Fibroblast of the conjunctiva (primary cell): ENCODE data around the gene PGRMC2.
A peak's percentile ranks its signal among the peaks of the same experiment; 100 is the strongest.
"Not testable (repeated sequence)": the region's sequence is repeated elsewhere in the genome, so short reads cannot be mapped to it uniquely, and the experiment has no call there.

Experiments used
- DNase-seq: peaks from one replicate; pipeline ENCODE4 v3.0.0-alpha.2; 2010; ENCODE audit warnings: low read depth

Gene PGRMC2

DNA sequence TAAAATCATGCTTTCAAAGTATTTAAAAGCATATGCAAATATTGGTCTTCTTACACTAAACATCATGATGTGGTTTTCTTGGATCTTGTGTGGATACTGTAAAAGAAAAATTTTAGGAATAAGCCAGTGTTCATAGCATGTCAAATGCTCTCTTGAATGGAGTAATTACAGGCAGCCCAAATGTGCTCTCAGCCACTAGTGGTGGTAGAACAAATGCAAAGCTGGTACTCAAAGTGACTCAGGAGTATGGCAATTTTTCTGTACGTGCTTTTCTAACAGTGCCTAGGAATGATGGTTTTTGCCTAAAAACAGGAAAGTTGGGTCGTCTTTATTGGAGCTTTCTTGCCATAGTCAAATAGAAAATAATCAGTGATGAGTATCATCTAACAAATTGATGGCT lies 19.9 kb downstream of the PGRMC2 start:
- DNase-seq, result no peak

DNA sequence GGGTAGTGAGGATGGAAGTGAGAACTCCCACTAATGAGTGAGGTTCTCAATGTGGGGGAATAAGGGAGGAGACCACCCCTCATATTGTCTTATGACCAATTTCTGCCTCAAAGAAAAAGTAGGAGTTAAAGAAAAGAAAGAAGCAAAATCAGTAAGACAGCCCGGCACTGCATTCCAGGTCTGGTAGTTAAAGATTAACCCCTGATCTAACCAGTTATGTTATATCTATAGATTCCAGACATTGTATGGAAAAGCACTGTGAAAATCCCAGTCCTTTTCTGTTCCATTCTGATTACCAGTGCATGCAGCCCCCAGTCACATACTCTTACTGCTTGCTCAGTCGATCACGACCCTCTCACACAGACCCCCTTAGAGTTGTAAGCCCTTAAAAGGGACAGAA lies 20.4 kb downstream of the PGRMC2 start:
- not testable (repeated sequence) for DNase-seq

DNA sequence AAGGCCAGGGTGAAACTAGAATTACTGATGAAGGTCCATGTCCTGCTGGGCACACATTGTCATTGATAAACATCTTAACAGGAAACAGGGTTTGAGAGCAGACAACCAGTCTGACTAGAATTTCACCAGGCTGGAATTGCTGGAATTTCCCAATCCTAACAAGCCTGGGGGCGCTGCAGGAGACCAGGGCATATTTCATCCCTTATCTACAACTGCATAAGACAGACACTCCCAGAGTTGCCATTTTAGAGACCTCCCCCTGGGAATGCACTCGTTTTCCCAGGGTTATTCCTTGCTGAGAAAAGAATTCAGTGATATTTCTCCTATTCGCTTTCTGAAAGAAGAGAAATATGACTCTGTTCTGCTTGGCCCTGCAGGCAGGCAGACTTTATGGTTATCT lies 22.1 kb downstream of the PGRMC2 start:
- not testable (repeated sequence) for DNase-seq

DNA sequence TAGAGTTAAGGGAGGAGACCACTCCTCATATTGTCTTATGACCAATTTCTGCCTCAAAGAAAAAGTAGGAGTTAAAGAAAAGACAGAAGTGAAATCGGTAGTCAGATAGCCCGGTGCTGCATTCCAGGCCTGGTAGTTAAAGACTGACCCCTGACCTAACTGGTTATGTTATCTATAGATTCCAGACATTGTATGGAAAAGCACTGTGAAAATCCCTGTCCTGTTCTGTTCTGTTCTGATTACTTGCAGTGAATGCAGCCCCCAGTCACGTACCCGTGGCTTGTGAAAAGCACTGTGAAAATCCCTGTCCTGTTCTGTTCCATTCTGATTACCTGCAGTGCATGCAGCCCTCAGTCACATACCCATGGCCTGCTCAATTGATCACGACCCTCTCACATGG lies 27.7 kb downstream of the PGRMC2 start:
- DNase-seq, result not testable (repeated sequence)

DNA sequence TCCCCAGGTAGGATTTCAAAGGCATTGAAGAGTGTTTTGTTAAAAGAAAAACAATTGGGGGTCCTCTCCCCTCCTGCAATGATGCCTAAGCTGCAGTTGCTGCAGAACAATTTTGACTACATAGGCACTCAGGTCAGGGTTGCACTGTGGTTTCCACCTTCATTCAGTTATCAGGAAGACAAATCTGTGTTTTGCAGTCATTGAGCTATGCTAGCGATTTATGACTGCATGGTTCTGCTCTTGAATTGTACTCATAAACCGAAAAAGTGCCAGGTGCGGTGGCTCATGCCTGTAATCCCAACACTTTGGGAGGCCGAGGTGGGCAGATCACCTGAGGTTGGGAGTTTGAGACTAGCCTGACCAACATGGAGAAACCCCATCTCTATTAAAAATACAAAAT lies 29.4 kb downstream of the PGRMC2 start:
- not testable (repeated sequence) for DNase-seq

DNA sequence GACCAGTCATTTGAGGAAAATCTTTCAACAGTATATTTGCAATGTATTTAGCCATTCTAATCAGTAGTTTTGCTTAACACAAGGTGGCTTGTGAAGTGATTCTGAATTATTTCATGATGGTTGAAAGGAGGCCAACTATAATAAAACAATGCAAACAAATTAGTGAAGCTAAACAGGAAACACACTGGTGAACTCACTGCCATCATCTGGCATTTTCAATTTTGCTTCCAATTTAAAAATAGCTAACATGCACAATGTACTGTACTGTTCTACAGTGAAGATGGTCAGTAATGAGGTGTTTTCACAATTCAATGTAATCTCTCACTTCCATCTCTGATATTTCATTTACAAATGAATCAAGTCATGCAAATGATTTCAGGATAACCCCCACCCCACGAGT lies 31.1 kb downstream of the PGRMC2 start:
- no peak for DNase-seq

DNA sequence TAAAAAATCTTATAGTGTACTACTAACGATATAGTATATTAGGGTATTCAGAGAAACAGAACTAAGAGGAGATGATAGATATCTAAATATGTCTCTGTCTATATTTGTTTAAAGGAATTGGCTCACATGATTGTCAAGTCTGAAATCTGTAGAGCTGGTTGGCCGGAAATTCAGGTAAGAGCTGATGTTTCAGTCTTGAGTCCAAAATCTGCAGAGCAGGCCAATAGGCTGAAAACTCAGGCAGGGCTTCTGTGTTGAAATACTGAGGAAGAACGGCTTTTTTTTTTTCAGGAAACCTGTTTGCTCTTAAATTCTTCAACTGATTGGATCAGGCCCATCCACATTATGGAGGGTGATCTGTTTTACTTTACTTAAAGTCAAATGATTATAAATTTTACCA lies 31.7 kb downstream of the PGRMC2 start:
- DNase-seq, result no peak

DNA sequence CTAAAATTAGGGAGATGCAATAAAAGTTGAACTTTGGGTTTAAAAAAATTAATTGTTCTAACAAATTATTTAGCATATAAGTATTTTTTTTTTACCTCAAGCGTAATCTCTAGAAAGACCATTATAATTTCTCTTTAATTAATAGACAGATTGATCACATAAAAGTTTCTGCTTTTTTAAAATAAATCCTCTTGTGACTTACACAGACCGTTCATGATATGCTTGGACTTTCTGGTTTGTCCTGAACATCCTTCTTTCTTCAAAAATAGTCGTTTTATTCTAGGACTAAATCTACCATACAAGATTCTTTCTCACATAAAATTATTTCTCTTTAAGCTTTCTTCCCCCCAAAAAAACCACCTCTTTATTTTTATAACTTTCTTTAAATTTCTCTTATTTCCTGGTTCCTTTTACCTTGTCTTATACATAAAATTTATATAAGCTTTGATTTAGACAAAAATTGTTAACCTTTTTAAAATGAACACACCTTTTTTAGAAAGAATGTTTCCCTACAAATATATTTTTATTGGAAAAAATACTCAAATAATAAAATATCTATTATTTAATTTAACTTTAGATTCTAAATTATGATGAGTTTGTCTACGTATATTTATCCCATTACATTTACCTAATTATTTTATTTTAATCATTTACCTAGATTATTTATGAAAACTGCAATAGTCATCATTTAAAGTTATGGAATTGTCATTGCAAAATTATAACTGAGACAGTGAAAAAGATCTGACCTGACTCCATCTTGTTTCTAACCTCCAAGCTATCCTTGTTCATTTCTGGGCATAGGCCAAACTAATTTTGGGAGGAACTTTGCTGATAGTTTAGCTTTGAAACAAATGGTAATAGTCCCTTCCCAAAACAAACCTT lies 37.6 kb downstream of the PGRMC2 start:
- DNase-seq, result no peak

DNA sequence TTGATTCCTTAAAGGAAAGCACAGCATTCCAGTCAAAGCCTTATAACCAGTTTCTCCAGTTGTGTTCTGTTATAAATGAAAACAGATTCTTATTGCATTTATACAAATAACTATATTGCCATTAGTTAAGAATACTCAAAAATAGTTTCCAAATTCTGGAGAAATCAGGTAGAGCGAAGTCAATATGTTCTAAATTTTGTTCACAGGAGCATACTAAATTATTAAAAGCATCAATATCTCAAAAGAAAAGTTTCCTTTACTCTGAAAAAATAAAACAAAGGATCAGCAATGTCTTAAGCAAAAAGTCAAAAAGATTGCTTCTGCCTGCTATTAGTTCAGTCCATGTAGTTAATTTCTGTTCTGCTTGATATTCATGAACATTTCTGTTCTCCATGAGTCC lies 39.7 kb downstream of the PGRMC2 start:
- no peak for DNase-seq

DNA sequence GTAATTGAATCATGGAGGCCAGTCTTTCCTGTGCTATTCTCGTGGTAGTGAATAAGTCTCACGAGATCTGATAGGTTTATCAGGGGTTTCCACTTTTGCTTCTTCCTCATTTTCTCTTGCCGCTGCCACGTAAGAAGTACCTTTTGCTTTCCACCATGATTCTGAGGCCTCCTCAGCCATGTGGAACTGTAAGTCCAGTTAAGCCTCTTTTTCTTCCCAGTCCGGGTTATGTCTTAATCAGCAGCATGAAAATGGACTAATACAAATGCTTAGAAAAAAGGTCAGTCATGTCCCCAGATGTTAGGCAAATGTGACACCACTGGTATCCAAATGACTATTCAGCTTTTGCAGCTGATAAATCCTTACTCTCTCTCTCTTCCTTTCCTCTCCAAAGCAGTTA lies 42.2 kb downstream of the PGRMC2 start:
- not testable (repeated sequence) for DNase-seq

DNA sequence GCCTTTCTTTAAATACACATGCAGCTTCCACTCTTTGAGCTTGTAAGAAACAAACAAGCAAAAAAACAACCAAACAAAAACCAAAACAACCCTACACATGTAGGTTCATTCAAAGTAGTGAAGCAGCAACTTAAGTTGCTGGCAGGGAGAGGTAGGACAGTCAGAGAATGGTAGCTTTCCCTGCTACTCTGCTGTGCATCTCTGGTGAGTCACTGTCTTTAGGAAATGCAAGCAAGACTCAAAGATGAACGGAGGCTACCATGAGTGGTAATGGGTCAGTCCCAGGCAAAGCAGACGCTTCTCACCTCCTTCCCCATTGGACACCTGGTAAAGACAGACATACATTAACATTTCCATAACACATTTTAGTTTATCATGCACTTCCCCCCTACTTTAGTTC lies 43.2 kb downstream of the PGRMC2 start:
- no peak for DNase-seq

DNA sequence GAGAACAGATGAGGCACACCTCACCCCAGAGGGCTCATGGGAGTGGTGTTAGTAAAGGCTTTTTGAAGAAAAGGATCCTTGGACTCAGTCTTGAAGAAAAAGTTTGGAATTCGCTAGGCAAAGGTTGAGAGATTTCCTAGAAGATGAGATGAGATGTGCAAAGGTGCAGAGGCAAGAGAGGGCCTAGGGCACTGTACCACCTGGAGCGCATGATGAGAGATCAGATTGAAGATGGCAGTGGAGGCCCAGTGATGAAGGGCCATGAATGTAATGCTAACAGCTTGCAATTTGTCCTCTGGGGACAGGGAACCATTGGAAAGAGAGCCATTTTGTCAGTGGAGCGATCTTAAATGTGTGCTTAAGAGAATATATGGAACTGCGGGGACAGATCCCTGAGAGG lies 45.0 kb downstream of the PGRMC2 start:
- no peak for DNase-seq

DNA sequence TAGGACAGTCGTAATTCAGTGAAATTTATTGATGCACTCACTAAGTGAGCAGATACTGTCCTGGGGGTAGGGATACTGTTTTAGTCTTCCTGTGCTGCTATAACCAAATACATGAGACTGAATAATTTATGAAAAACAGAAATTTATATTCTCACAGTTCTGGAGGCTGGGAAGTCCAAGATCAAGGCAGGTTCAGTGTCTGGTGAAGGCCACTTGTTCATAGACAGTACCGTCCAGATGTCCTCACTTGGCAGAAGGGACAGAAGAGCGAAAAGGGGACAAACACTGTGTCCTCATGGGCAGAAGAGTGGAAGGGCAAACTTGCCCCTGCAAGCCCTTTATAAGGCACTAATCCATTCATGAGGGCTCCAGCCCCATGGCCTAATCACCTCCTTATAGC lies 45.6 kb downstream of the PGRMC2 start:
- no peak for DNase-seq

DNA sequence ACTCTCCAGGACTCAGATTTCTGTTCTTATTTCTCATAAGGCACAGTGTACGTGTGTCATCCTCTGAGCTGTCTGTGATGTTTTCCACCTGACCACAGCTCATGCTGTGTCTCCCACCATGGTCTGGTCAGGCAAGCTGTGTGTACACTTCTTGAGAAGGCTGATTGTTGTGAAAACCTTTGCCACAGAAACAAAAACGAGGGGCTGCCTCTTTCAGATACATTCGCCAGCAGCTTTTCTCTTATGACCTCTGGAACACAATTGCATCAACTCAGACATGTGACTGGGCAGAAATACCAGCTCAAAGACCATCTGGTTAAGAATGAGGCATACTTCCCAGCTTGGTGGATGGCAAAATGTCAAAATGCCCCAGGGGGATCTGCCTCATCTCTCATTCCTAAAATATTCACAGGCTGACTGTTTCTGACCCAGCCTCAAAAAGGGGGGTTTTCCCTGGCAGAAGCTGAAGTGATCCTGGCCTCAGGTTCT lies 46.1 kb downstream of the PGRMC2 start:
- peak; percentile 99 for DNase-seq

DNA sequence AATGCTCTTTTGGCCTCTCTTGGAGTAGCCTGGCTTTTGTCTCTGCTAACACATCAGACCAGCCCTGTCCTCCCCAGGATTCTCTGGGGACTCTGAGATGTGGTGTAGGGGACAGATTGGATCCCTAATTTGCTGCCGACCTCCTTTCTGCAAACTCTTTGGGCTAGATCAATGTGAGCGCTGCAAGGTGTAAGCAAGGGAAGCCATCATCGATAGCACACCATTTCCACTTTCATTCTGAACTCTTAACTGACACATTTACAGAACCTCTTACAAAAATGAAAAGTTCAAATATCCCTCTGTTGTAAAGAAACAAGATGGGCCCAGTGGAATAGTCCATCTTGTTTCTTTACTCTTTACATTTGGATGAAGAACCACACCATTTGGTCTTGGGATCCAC lies 46.6 kb downstream of the PGRMC2 start:
- no peak for DNase-seq

DNA sequence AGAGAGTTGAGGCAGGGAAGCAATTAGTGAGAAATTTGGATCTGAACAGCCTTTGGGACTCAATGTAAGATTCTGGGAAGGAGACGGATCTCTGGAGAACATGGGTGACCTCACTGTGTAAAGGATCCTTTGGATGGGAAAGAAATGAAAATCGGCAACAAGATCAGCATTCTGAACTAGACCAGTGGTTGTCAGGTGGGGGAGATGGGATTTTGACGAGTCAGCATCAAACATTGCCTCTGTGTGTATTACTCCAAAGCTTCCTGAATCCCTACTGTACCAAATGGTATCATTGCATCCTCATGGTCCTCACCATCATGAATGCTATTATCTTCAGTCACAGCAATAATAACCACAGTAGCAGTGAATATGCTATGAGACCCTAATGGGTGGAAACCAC lies 52.8 kb downstream of the PGRMC2 start:
- DNase-seq, result no peak

DNA sequence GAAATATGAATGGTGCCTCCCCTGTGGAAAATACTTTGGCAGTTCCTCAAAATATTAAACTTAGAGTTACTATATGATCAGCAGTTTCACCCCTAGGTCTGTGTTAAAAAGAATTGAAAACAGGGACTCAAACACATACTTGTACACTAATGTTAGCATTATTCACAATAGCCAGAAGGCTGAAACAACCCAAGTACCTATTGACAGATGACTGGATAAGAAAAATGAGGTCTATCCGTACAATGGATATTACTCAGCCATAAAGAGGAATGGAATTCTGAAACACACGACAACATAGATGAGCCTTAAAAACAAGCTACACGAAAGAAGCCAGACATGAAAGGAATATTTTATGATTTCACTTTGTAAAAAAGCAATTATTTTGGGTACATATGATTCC lies 54.9 kb downstream of the PGRMC2 start:
- DNase-seq, result no peak

DNA sequence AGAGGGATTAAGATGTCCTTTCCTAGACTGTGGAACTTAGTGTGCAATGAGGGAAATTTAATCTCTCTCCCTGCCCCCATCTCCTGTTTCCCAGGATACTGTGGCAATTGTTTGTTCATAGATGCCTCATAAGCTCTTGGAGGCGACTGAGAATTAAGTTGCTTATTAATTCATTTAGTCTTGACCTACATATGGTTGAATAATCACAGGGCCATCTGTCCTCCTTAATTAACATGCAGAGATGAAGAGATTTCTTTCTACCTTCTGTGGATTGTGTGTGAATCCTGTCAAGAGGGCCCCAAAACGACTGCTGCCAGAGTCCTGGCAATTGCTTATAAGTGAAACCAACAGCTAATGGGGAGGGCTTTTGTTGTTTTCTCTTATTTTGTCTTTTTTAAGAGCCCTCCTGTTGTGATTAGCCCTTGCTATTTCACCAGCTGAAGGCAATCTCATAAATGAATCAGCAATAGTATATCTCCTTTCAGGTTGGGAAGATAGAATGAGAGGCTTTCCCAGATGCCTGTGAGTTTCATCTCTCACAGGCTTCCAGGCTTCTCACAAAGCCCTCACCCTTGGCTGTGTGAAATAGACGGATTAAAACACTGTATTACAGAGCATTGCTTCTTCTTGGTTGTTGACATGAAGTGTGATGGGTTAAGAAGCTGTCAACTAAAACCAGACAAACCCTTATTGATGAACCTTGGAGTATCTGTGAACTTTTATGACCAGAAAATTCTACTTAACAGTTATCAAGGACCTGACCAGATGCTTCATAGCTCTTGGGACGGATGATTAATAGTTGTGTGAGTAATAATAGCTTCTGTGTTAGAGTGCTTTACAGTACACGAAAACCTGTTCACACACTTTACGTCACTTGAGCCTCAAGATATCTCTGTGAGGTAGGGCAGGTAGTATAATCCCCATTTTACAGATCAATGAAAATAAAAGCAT lies 58.5 kb downstream of the PGRMC2 start:
- DNase-seq, result no peak

DNA sequence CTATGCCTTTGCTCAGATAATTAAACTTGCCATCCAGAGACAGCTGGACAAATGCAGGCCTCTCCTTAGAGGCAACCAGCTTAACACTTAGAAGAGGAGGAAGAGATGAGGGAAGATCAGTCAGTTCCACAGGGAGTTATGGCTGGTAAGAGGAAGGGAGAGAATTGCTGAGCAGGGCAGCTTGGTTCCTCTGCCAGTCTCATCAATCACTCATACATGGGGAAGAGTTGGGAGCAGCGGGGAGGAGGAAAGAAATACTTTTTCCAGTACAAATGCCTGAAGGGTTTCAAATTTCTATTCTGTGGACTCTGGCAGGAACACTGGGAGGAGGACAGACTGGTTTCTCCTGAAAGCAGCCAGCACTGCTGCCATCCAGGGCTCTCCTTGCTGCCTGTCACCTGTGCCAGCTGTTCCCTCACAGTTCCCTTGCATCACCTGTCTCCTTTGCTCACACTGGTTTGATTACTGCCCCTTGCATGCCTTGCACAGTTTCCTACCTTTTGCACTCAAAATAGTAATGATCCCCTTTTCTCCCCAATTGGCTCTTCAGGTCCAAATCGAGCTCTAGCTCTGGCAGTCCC lies 59.5 kb downstream of the PGRMC2 start:
- DNase-seq, result no peak

DNA sequence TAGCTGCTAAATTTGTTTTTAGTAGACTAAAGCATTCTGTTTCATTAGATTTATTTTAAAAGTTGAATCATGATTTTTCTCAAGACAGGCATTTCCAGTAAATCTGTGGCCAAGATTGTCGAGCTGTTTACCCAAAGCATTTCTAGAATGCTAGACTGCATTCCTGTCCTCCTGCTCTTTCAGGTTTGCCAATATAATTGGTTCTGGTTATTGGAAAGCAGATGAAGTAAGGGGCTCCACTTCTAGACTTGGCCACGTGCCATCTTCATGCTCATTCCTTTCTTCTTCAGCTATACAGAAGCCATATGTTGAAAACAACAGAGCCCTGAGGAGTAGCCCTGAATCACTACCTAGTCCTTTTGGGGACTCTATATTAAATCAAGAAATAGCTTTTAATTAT lies 62.5 kb downstream of the PGRMC2 start:
- peak; percentile 34 for DNase-seq

DNA sequence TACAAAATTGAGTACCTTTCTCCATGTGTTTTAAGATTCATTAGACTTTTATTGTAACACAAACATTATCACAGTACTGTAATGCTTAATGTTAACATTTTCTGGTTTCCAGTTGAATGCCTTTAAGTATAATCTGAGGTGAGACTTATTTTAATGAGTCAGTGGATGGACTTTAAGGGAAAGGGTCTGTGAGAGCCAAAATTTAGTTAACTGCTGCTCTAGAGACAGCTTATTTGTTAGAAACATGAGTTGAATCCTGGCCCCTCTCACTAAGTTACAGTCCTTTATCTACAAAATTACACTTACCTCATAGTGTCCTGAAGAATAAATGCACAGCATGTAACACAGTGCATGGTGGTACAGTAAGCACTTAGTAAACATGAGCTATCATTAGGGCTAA lies 66.0 kb downstream of the PGRMC2 start:
- no peak for DNase-seq
